ENCODE results near the gene BPIFB1. TPM values are rescaled to one million over a fixed set of nuclear protein-coding genes. Genes with fewer than 3 reads are reported as not detected.

Gene BPIFB1
- total RNA-seq, 1 experiment from 2014 or later = 0.10 TPM

- BruUV-seq (replicated peaks) = no TSS peak
- no peaks in the 10 kb centered on the region for H3K4me1 ChIP-seq (ENCODE audit: control insufficient read depth, insufficient read depth, low read length)
- TF ChIP-seq, protein P1, sequence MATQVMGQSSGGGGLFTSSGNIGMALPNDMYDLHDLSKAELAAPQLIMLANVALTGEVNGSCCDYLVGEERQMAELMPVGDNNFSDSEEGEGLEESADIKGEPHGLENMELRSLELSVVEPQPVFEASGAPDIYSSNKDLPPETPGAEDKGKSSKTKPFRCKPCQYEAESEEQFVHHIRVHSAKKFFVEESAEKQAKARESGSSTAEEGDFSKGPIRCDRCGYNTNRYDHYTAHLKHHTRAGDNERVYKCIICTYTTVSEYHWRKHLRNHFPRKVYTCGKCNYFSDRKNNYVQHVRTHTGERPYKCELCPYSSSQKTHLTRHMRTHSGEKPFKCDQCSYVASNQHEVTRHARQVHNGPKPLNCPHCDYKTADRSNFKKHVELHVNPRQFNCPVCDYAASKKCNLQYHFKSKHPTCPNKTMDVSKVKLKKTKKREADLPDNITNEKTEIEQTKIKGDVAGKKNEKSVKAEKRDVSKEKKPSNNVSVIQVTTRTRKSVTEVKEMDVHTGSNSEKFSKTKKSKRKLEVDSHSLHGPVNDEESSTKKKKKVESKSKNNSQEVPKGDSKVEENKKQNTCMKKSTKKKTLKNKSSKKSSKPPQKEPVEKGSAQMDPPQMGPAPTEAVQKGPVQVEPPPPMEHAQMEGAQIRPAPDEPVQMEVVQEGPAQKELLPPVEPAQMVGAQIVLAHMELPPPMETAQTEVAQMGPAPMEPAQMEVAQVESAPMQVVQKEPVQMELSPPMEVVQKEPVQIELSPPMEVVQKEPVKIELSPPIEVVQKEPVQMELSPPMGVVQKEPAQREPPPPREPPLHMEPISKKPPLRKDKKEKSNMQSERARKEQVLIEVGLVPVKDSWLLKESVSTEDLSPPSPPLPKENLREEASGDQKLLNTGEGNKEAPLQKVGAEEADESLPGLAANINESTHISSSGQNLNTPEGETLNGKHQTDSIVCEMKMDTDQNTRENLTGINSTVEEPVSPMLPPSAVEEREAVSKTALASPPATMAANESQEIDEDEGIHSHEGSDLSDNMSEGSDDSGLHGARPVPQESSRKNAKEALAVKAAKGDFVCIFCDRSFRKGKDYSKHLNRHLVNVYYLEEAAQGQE (IDR thresholded peaks at IDR 0.05; ENCODE audit: insufficient read depth in 1 of 2, low read depth in 2 of 2, low read length in 1 of 2) = no peak
- TF ChIP-seq TCF7L2 (IDR thresholded peaks at IDR 0.05; ENCODE audit: low read depth, low read length) (no peak), SIN3A (IDR thresholded peaks at IDR 0.05; ENCODE audit: borderline replicate concordance, insufficient read depth, low read depth, low read length) (no peak), POLR2AphosphoS5 (IDR thresholded peaks at IDR 0.05; ENCODE audit: low read depth, low read length) (no peak)
- TF ChIP-seq, protein P2, sequence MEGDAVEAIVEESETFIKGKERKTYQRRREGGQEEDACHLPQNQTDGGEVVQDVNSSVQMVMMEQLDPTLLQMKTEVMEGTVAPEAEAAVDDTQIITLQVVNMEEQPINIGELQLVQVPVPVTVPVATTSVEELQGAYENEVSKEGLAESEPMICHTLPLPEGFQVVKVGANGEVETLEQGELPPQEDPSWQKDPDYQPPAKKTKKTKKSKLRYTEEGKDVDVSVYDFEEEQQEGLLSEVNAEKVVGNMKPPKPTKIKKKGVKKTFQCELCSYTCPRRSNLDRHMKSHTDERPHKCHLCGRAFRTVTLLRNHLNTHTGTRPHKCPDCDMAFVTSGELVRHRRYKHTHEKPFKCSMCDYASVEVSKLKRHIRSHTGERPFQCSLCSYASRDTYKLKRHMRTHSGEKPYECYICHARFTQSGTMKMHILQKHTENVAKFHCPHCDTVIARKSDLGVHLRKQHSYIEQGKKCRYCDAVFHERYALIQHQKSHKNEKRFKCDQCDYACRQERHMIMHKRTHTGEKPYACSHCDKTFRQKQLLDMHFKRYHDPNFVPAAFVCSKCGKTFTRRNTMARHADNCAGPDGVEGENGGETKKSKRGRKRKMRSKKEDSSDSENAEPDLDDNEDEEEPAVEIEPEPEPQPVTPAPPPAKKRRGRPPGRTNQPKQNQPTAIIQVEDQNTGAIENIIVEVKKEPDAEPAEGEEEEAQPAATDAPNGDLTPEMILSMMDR (IDR thresholded peaks at IDR 0.05) = no peak
- DNase-seq (ENCODE audit: low read depth, low spot score) (no peak), ATAC-seq (no peak)
- intact Hi-C loops (cut with micrococcal nuclease; ENCODE audit: unreplicated experiment) = no loop called here
- no peak overlapping the region for H3K4me3 ChIP-seq (ENCODE audit: low read depth in 2 of 2, low read length in 2 of 2)
- CTCF ChIA-PET = no interaction called here
- POLR2A ChIA-PET = no interaction called here
- no peaks in the 10 kb centered on the region for H3K27me3 ChIP-seq (ENCODE audit: control insufficient read depth, insufficient read depth, low read length)
- in situ Hi-C loops (cut with HindIII; ENCODE audit: low pct_unique_long_range_greater_than_20kb, low sequenced_read_pairs) = no loop called here
- H3K27ac ChIP-seq (ENCODE audit: low read length) = no peak overlapping the region
- no peaks in the 10 kb centered on the region for H3K9me3 ChIP-seq (ENCODE audit: control insufficient read depth, insufficient read depth, low read depth, low read length)
- no peaks in the 10 kb centered on the region; the same call in 1 of the 2 replicates for H3K36me3 ChIP-seq (ENCODE audit: control insufficient read depth, insufficient read depth, low read length)
Measured at GRCh38 chr20:33353013-33353402, 70.0 kb downstream of the BPIFB1 start.

Other genes starting within 250 kb of the BPIFB1 start
- gene BPIFB3, start 229.3 kb upstream of the BPIFB1 start, total RNA-seq (2021; ENCODE audit: unreplicated experiment) = not detected
- gene BPIFB4, start 203.6 kb upstream of the BPIFB1 start, total RNA-seq (2021; ENCODE audit: unreplicated experiment) = not detected
- gene BPIFA2, start 115.1 kb upstream of the BPIFB1 start, total RNA-seq (2021; ENCODE audit: unreplicated experiment) = not detected
- not detected for gene BPIFA3, start 65.9 kb upstream of the BPIFB1 start, total RNA-seq (2021; ENCODE audit: unreplicated experiment)
- gene BPIFA1, start 47.2 kb upstream of the BPIFB1 start, total RNA-seq (2021; ENCODE audit: unreplicated experiment) = not detected
- 34.8 TPM for gene CDK5RAP1, start 118.3 kb downstream of the BPIFB1 start, total RNA-seq (2021; ENCODE audit: unreplicated experiment)
- 12.0 TPM for gene SNTA1, start 160.5 kb downstream of the BPIFB1 start, total RNA-seq (2021; ENCODE audit: unreplicated experiment)
- 16.3 TPM for gene CBFA2T2, start 206.9 kb downstream of the BPIFB1 start, total RNA-seq (2021; ENCODE audit: unreplicated experiment)